Hepatocyte (in vitro differentiated cells): ENCODE measurements around the gene TMEM138.

Experiments used
- CTCF ChIP-seq: fragments of 200-600 bp; sonication (generic); IDR thresholded peaks from 2 replicates; pipeline ENCODE4 v1.5.1; 2016; ENCODE audit warnings: antibody characterized with exemption, mild to moderate bottlenecking; ENCODE audit not compliant: poor library complexity
- EZH2phosphoT487 ChIP-seq: fragments of 200-600 bp; sonication (generic); IDR thresholded peaks from one replicate; pipeline ENCODE4 v1.6.1; 2018; ENCODE audit warnings: antibody characterized with exemption, mild to moderate bottlenecking, low read depth, moderate library complexity; ENCODE audit not compliant: unreplicated experiment, severe bottlenecking

GRCh38 chr11:61358566-61358965 is 3.6 kb upstream of the TMEM138 start:
- TF ChIP-seq EZH2phosphoT487 (no peak), CTCF (no peak)
